Loucy (cell line): ENCODE measurements around the gene HYAL4.

Source experiments
- H2AFZ ChIP-seq: fragments of 200-600 bp; sonication (generic); 2 replicates; pipeline ENCODE4 v1.6.0; 2016; ENCODE audit warnings: antibody characterized with exemption, mild to moderate bottlenecking, low read length, moderate library complexity
- H3F3A ChIP-seq: fragments of 200-600 bp; 2 replicates; pipeline ENCODE4 v1.6.0; 2016; ENCODE audit warnings: antibody characterized with exemption, low read depth, mild to moderate bottlenecking
- H3K27me3 ChIP-seq: fragments of 200-600 bp; sonication (generic); 2 replicates; pipeline ENCODE4 v1.6.1; 2014; ENCODE audit warnings: low read length, mild to moderate bottlenecking; ENCODE audit not compliant: insufficient read depth, poor library complexity, severe bottlenecking
- H3K36me3 ChIP-seq: fragments of 200-600 bp; sonication (generic); 2 replicates; pipeline ENCODE4 v1.6.1; 2016; ENCODE audit warnings: low read length; ENCODE audit not compliant: insufficient read depth
- H3K4me1 ChIP-seq: fragments of 200-600 bp; sonication (generic); 2 replicates; pipeline ENCODE4 v1.5.1; 2014; ENCODE audit warnings: low read length, mild to moderate bottlenecking; ENCODE audit not compliant: insufficient read depth, poor library complexity, severe bottlenecking
- H3K4me2 ChIP-seq: fragments of 200-600 bp; sonication (generic); 2 replicates; pipeline ENCODE4 v1.6.0; 2014; ENCODE audit warnings: antibody characterized with exemption, low read length, low read depth, mild to moderate bottlenecking; ENCODE audit not compliant: poor library complexity, severe bottlenecking
- H3K4me3 ChIP-seq: fragments of 200-600 bp; sonication (generic); 2 replicates; pipeline ENCODE4 v1.5.1; 2014; ENCODE audit warnings: low read length, mild to moderate bottlenecking, mixed read lengths; ENCODE audit not compliant: poor library complexity, severe bottlenecking
- H3K79me2 ChIP-seq: fragments of 200-600 bp; sonication (generic); 2 replicates; pipeline ENCODE4 v1.6.1; 2014; ENCODE audit warnings: low read length; ENCODE audit not compliant: insufficient read depth
- H3K9ac ChIP-seq: fragments of 200-600 bp; sonication (generic); 2 replicates; pipeline ENCODE4 v1.6.0; 2014; ENCODE audit warnings: mild to moderate bottlenecking, low read depth, low read length, moderate library complexity; ENCODE audit not compliant: poor library complexity, severe bottlenecking
- H3K9me2 ChIP-seq: fragments of 200-600 bp; sonication (generic); replicated peaks from 2 replicates; pipeline ENCODE4 v1.6.1; 2016; ENCODE audit warnings: low read depth, low read length, mixed read lengths
- H3K9me3 ChIP-seq: fragments of 200-600 bp; sonication (generic); 2 replicates; pipeline ENCODE4 v1.6.1; 2014; ENCODE audit warnings: mild to moderate bottlenecking, antibody characterized with exemption, low read length, low read depth; ENCODE audit not compliant: insufficient read depth
- H4K20me1 ChIP-seq: fragments of 200-600 bp; sonication (generic); 2 replicates; pipeline ENCODE4 v1.6.0; 2014; ENCODE audit warnings: antibody characterized with exemption, low read length, mild to moderate bottlenecking; ENCODE audit not compliant: insufficient read depth, poor library complexity, severe bottlenecking
- EZH2phosphoT487 ChIP-seq: fragments of 200-600 bp; IDR thresholded peaks from 2 replicates; pipeline ENCODE4 v1.6.1; 2018; ENCODE audit warnings: antibody characterized with exemption, mild to moderate bottlenecking, moderate library complexity, borderline replicate concordance
- TF ChIP-seq, protein P1 (sequence below): fragments of 200-600 bp; sonication (generic); conservative IDR thresholded peaks from 2 replicates; pipeline ENCODE4 v1.5.1; 2014; ENCODE audit warnings: mild to moderate bottlenecking, antibody characterized with exemption, low read length

HYAL4 gene

GRCh38 chr7:123905714-123906113, 60.7 kb downstream of the HYAL4 start:
- no peaks in the 10 kb centered on the region for H3K4me1 ChIP-seq
- no peak overlapping the region for H3K9ac ChIP-seq
- H2AFZ ChIP-seq = no peak overlapping the region
- no peaks in the 10 kb centered on the region for H3K79me2 ChIP-seq
- H3K4me3 ChIP-seq = no peak overlapping the region
- H3K36me3 ChIP-seq = no peaks in the 10 kb centered on the region
- TF ChIP-seq, protein P1, sequence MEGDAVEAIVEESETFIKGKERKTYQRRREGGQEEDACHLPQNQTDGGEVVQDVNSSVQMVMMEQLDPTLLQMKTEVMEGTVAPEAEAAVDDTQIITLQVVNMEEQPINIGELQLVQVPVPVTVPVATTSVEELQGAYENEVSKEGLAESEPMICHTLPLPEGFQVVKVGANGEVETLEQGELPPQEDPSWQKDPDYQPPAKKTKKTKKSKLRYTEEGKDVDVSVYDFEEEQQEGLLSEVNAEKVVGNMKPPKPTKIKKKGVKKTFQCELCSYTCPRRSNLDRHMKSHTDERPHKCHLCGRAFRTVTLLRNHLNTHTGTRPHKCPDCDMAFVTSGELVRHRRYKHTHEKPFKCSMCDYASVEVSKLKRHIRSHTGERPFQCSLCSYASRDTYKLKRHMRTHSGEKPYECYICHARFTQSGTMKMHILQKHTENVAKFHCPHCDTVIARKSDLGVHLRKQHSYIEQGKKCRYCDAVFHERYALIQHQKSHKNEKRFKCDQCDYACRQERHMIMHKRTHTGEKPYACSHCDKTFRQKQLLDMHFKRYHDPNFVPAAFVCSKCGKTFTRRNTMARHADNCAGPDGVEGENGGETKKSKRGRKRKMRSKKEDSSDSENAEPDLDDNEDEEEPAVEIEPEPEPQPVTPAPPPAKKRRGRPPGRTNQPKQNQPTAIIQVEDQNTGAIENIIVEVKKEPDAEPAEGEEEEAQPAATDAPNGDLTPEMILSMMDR = no peak
- TF ChIP-seq EZH2phosphoT487 = no peak
- H3F3A ChIP-seq = no peaks in the 10 kb centered on the region
- no peaks in the 10 kb centered on the region for H4K20me1 ChIP-seq
- no peaks in the 10 kb centered on the region for H3K27me3 ChIP-seq
- no peaks in the 10 kb centered on the region for H3K9me3 ChIP-seq
- H3K9me2 ChIP-seq = no peaks in the 10 kb centered on the region
- H3K4me2 ChIP-seq = no peak overlapping the region

GRCh38 chr7:123916240-123916724, 71.3 kb downstream of the HYAL4 start:
- Histone ChIP-seq H3K4me2 (no peak overlapping the region), H3K27me3 (no peaks in the 10 kb centered on the region), H3K9me2 (no peaks in the 10 kb centered on the region), H3K9ac (no peak overlapping the region), H3K36me3 (no peaks in the 10 kb centered on the region), H3F3A (no peaks in the 10 kb centered on the region), H3K4me3 (no peak overlapping the region), H2AFZ (no peak overlapping the region), H3K4me1 (no peaks in the 10 kb centered on the region), H3K9me3 (no peaks in the 10 kb centered on the region), H4K20me1 (no peaks in the 10 kb centered on the region), H3K79me2 (no peaks in the 10 kb centered on the region)
- TF ChIP-seq, protein P1 = peak; percentile 41; the same call in 1 of the 2 replicates
- TF ChIP-seq EZH2phosphoT487 = no peak

DNA sequence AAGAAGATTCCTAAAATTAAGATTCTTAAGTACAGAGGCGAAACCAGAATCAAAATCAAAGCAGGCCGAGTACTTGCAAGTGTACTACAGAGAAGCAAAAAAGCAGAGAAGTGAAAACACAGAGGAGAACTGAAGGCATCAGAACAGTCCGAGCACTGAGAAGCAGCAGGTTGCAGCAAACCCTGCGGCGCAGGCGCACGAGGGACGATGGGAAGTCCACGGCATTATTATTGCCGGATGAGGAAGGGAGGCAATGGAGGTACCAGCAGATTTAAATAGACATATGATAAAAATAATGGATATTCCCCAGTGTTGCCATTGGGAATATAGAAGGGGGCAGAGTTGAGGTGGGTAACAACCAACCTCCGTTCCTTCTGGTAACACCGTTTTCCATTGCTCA, 72.9 kb downstream of the HYAL4 start:
- no peak for TF ChIP-seq EZH2phosphoT487
- TF ChIP-seq, protein P1 = no peak
- no peaks in the 10 kb centered on the region for H3K9me2 ChIP-seq
- H4K20me1 ChIP-seq = no peaks in the 10 kb centered on the region
- no peaks in the 10 kb centered on the region for H3K79me2 ChIP-seq
- no peak overlapping the region for H3K4me2 ChIP-seq
- H3K9me3 ChIP-seq = no peaks in the 10 kb centered on the region
- H3F3A ChIP-seq = no peaks in the 10 kb centered on the region
- no peaks in the 10 kb centered on the region for H3K36me3 ChIP-seq
- H3K27me3 ChIP-seq = no peaks in the 10 kb centered on the region
- H3K4me3 ChIP-seq = no peak overlapping the region
- no peaks in the 10 kb centered on the region for H3K4me1 ChIP-seq
- no peak overlapping the region for H3K9ac ChIP-seq
- H2AFZ ChIP-seq = no peak overlapping the region
